Thyroid gland (tissue), 4 donors: Measurements from ENCODE around the gene SIPA1.

ENCODE experiments used
- CTCF ChIP-seq, 6 experiments: fragments of 200-600 bp in 3 of 6; fragments of 450-650 bp in 3 of 6; sonication (generic) in 3 of 6; IDR thresholded peaks; one replicate each; pipeline ENCODE4 v1.5.1; 2016 to 2019; ENCODE audit warnings: antibody characterized with exemption in 6 of 6, mild to moderate bottlenecking in 2 of 6, inconsistent platforms in 1 of 6, moderate library complexity in 1 of 6
- POLR2A ChIP-seq, 2 donors: fragments of 450-650 bp; IDR thresholded peaks; one replicate each; pipeline ENCODE4 v1.6.1; 2017; ENCODE audit warnings: antibody characterized with exemption in 2 of 2, mild to moderate bottlenecking in 2 of 2, moderate library complexity in 1 of 2

DNA sequence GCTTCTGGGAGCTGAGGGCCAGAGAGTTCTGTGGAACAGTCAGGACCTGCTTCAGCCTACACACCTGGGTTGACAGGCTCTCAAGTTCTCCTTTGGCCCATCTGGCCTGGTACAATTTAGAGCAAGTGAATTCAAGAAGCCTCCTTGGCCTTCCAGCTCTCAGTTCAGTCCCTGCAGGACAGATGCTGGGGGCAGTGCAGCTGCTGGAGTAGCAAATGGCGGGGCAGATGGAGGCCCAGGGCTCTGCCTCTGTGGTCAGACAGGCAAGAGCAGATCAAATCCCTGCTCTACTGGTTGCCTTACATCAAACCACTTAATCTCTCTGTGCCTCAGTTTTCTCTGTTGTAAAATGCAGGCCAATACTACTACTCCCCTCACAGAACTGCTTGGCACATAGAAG, 33.6 kb upstream of the SIPA1 start:
- TF ChIP-seq CTCF (IDR thresholded peaks at IDR 0.05), result no peak
- no peak for TF ChIP-seq POLR2A (IDR thresholded peaks at IDR 0.05)
